ENCODE results near the gene CXCL3. TPM values are rescaled to one million over a fixed set of nuclear protein-coding genes. Genes with fewer than 3 reads are reported as not detected.

The CXCL3 gene
- total and polyA plus RNA-seq, 9 of the 15 experiments (the other 6 are each of a cell fraction or from before 2014, with no cell fraction given): 2.3 to 8.9 (median 6.1) TPM

- TF ChIP-seq HIVEP1 (CRISPR knock-in tag; IDR thresholded peaks at IDR 0.05): no peak
- TF ChIP-seq HMG20A (CRISPR knock-in tag; conservative IDR thresholded peaks at IDR 0.05): no peak
- no peak for TF ChIP-seq E2F6 (IDR thresholded peaks at IDR 0.05; ENCODE audit: borderline replicate concordance in 1 of 2, extremely low read depth in 1 of 2, insufficient read depth in 1 of 2, insufficient read length in 1 of 2, low read depth in 1 of 2, low read length in 1 of 2, poor library complexity in 1 of 2, severe bottlenecking in 1 of 2)
- TF ChIP-seq PTBP1 (IDR thresholded peaks at IDR 0.05; ENCODE audit: low read depth, low read length): no peak
- TF ChIP-seq GABPA (tag; conservative IDR thresholded peaks at IDR 0.05; ENCODE audit: low read depth): 0 out of 2 replicates have a peak, but pooled peaks have one; percentile 27
- peak; percentile 83 for TF ChIP-seq MAFG (tag; conservative IDR thresholded peaks at IDR 0.05)
- no peak for TF ChIP-seq DPF2 (IDR thresholded peaks at IDR 0.05)
- TF ChIP-seq NFIX (CRISPR knock-in tag; IDR thresholded peaks at IDR 0.05; ENCODE audit: low read depth): no peak
- TF ChIP-seq ZBTB34 (CRISPR knock-in tag; IDR thresholded peaks at IDR 0.05): no peak
- peak; percentile 12; the same call in 1 of the 2 replicates for TF ChIP-seq BACH1 (tag; IDR thresholded peaks at IDR 0.05)
- TF ChIP-seq STAT5A (IDR thresholded peaks at IDR 0.05; ENCODE audit: borderline replicate concordance, low read length): peak; percentile 36
- no peak for TF ChIP-seq ZNF561 (CRISPR knock-in tag; conservative IDR thresholded peaks at IDR 0.05)
- peak; percentile 53; the same call in 1 of the 2 replicates for TF ChIP-seq ATF7 (IDR thresholded peaks at IDR 0.05)
- peak; percentile 79 for TF ChIP-seq POLR2H (tag; IDR thresholded peaks at IDR 0.05; ENCODE audit: low read depth)
- no peak for TF ChIP-seq TFAP4 (CRISPR knock-in tag; IDR thresholded peaks at IDR 0.05; ENCODE audit: borderline replicate concordance)
- TF ChIP-seq KDM5B (IDR thresholded peaks at IDR 0.05; ENCODE audit: insufficient replicate concordance, low read depth, low read length): no peak
- no peak for TF ChIP-seq RBM17 (IDR thresholded peaks at IDR 0.05; ENCODE audit: borderline replicate concordance, low read depth, low read length)
- TF ChIP-seq ZNF282 (CRISPR knock-in tag; IDR thresholded peaks at IDR 0.05): no peak
- peak; percentile 69 for TF ChIP-seq EP300 (IDR thresholded peaks at IDR 0.05; ENCODE audit: low read length)
- no peak for TF ChIP-seq POLR2G (IDR thresholded peaks at IDR 0.05; ENCODE audit: low read depth, low read length)
- no peak for TF ChIP-seq HLTF (IDR thresholded peaks at IDR 0.05)
- TF ChIP-seq ZNF263 (CRISPR knock-in tag; IDR thresholded peaks at IDR 0.05; ENCODE audit: borderline replicate concordance): no peak
- no peak for TF ChIP-seq TEAD2 (tag; IDR thresholded peaks at IDR 0.05)
- no peak for TF ChIP-seq SMARCA4 (IDR thresholded peaks at IDR 0.05)
- TF ChIP-seq TRIM24 (IDR thresholded peaks at IDR 0.05): peak; percentile 84 to 90
- no peak for TF ChIP-seq ELK1 (CRISPR knock-in tag; IDR thresholded peaks at IDR 0.05)
These were observed 47.3 kb downstream of the CXCL3 start (continued) for GRCh38 chr4:73990988-73991741.

Measured in K562 (cell line).